Mesodermal cell (in vitro differentiated cells): ENCODE data around the gene EPHB1.

ENCODE experiments used
- H3K27ac ChIP-seq: 2 replicates; pipeline ENCODE4 v1.7.0; 2013; ENCODE audit warnings: mild to moderate bottlenecking, low read depth, low read length, moderate library complexity; ENCODE audit not compliant: severe bottlenecking
- H3K36me3 ChIP-seq: 2 replicates; pipeline ENCODE4 v1.7.1; 2013; ENCODE audit warnings: mild to moderate bottlenecking, low read length, moderate library complexity; ENCODE audit not compliant: control insufficient read depth, insufficient read depth
- H3K4me1 ChIP-seq: one replicate; pipeline ENCODE4 v1.7.1; 2013; ENCODE audit warnings: mild to moderate bottlenecking, low read length; ENCODE audit not compliant: insufficient read depth, control insufficient read depth, poor library complexity, severe bottlenecking
- H3K4me3 ChIP-seq: 2 replicates; pipeline ENCODE4 v1.7.0; 2013; ENCODE audit warnings: low read length, control low read depth, mild to moderate bottlenecking; ENCODE audit not compliant: insufficient read depth, poor library complexity, severe bottlenecking; ENCODE audit errors: extremely low read depth
- H3K9me3 ChIP-seq: 2 replicates; pipeline ENCODE4 v1.7.1; 2013; ENCODE audit warnings: mild to moderate bottlenecking, low read length, moderate library complexity; ENCODE audit not compliant: control insufficient read depth
- WGBS, 2 experiments: methylation state at CpG; one replicate each; pipeline ENCODE4 v1.1.5; 2013; ENCODE audit warnings: missing lambda C conversion rate in 2 of 2; ENCODE audit not compliant: insufficient coverage in 2 of 2; 5-methylcytosine and 5-hydroxymethylcytosine counted together

Gene EPHB1

GRCh38 chr3:134928392-134928791 lies 133.3 kb downstream of the EPHB1 start:
- Histone ChIP-seq H3K4me1 (no peaks in the 10 kb centered on the region), H3K36me3 (no peaks in the 10 kb centered on the region), H3K9me3 (no peaks in the 10 kb centered on the region), H3K27ac (no peak overlapping the region), H3K4me3 (no peak overlapping the region)
- 89 to 91% methylated on average over 5 to 6 of the region's 6 CpGs for WGBS, 2 experiments

- H3K4me1 ChIP-seq = no peaks in the 10 kb centered on the region
- H3K9me3 ChIP-seq = no peaks in the 10 kb centered on the region
- H3K27ac ChIP-seq = no peak overlapping the region
- 93 to 100% methylated on average over 2 to 3 of the region's 3 CpGs for WGBS, 2 experiments
- no peaks in the 10 kb centered on the region for H3K36me3 ChIP-seq
- no peak overlapping the region for H3K4me3 ChIP-seq
Observed at GRCh38 chr3:134928819-134929218, 133.8 kb downstream of the EPHB1 start.

GRCh38 chr3:134929976-134930375 lies 134.9 kb downstream of the EPHB1 start:
- H3K9me3 ChIP-seq = no peaks in the 10 kb centered on the region
- 100% methylated on average over 1 of the region's 2 CpGs for WGBS, 2 experiments
- no peak overlapping the region for H3K4me3 ChIP-seq

GRCh38 chr3:134931045-134931785 lies 136.2 kb downstream of the EPHB1 start:
- H3K27ac ChIP-seq = no peak overlapping the region
- H3K4me3 ChIP-seq = no peak overlapping the region
- H3K36me3 ChIP-seq = no peaks in the 10 kb centered on the region
- WGBS, 2 experiments = 86 to 87% methylated on average over 4 to 5 of the region's 5 CpGs
- H3K4me1 ChIP-seq = no peaks in the 10 kb centered on the region
- H3K9me3 ChIP-seq = no peaks in the 10 kb centered on the region

More at GRCh38 chr3:134929976-134930375, 134.9 kb downstream of the EPHB1 start:
- H3K27ac ChIP-seq = no peak overlapping the region
- no peaks in the 10 kb centered on the region for H3K4me1 ChIP-seq
- H3K36me3 ChIP-seq = no peaks in the 10 kb centered on the region

DNA sequence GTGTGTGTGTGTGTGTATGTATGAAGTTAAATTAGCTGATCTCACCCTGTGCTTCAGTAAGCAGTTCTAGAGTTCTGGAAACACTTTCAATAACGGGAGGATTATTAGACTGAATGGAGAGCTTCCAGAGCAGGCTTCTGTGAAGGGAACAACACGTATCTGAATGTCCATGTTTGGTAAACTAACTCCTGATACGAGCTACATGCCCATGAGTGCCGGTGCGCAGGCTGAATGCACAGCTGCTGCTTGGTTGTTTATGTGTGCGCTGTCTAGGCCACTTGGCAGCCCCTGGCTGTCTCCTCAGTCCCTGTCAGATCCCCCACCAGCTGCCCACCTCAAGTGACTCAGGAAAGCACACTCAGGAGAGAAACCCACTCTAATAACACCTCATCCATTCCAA lies 137.0 kb downstream of the EPHB1 start:
- 89 to 91% methylated on average over 4 to 5 of the region's 6 CpGs for whole genome bisulfite sequencing, 2 experiments
- Histone ChIP-seq H3K4me1 (no peaks in the 10 kb centered on the region), H3K36me3 (no peaks in the 10 kb centered on the region), H3K4me3 (no peak overlapping the region), H3K27ac (no peak overlapping the region), H3K9me3 (no peaks in the 10 kb centered on the region)

DNA sequence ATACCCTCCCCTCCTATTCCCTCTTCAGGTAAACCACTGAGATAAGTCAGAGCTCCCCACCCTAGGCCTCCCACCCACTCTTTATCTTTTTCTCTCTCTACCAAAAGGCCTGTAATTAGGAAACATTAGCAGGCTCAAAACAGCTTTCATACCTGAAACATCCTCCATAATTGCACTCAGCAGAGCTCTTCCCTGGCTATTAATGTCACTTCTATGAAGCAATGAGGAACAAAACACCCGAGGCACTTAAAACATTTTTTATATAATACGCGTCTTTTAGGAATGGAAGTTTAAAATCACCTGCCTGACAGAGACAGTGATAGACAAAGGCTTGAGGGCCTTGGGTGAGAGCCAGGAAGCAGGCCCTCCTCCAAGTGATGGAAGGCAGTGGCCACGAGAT lies 138.9 kb downstream of the EPHB1 start:
- no peaks in the 10 kb centered on the region for H3K36me3 ChIP-seq
- H3K4me3 ChIP-seq = no peak overlapping the region
- WGBS, 2 experiments = 80 to 100% methylated on average over 1 of the region's 4 CpGs
- no peaks in the 10 kb centered on the region for H3K9me3 ChIP-seq
- no peak overlapping the region for H3K27ac ChIP-seq
- no peaks in the 10 kb centered on the region for H3K4me1 ChIP-seq

- H3K36me3 ChIP-seq = no peaks in the 10 kb centered on the region
- no peaks in the 10 kb centered on the region for H3K4me1 ChIP-seq
- H3K27ac ChIP-seq = no peak overlapping the region
- 81 to 89% methylated on average over 2 of the region's 2 CpGs for WGBS, 2 experiments
- H3K9me3 ChIP-seq = no peaks in the 10 kb centered on the region
- H3K4me3 ChIP-seq = no peak overlapping the region
Observed at GRCh38 chr3:134934933-134935332, 139.9 kb downstream of the EPHB1 start.

DNA sequence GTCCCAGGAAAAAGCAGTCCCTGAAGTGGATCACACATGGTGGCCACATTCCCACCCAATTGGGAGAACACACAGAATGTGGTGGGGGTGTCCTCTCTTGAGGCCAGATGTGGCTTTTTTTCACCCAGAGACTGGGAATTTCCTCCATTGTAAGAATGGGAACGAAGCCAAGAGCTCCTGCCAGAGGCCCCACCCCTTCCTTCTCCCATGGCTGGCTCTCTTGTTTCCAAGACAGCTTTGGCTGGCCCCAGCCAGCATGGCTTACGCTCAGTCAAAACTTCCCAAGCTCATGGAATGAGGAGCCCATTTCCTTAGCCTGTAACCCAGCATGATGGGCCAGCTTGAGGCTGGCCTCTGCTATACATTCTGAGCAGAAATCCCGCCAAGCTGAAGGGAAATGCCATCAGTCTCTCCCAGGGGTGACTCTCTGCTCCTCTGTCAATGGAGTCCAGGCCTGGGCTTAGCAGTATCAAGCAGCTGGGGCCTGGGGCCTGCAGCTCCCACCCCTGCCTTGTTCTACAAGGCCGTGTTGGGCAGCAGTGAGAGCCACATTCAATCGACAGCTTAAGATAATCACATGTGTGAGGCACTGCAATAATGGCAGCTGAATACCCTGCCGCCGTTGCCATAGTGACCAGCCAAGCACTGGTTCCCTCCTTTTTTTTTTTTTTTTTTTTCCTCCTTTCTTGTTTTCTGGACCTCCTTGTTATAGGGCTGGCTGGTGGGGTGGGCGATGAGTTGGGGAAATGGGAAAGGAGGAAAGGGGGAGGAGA lies 142.4 kb downstream of the EPHB1 start:
- H3K4me1 ChIP-seq = no peaks in the 10 kb centered on the region
- no peak overlapping the region for H3K27ac ChIP-seq
- no peaks in the 10 kb centered on the region for H3K36me3 ChIP-seq
- H3K4me3 ChIP-seq = no peak overlapping the region
- H3K9me3 ChIP-seq = no peaks in the 10 kb centered on the region
- 48 to 67% methylated on average over 4 to 7 of the region's 8 CpGs for WGBS, 2 experiments

DNA sequence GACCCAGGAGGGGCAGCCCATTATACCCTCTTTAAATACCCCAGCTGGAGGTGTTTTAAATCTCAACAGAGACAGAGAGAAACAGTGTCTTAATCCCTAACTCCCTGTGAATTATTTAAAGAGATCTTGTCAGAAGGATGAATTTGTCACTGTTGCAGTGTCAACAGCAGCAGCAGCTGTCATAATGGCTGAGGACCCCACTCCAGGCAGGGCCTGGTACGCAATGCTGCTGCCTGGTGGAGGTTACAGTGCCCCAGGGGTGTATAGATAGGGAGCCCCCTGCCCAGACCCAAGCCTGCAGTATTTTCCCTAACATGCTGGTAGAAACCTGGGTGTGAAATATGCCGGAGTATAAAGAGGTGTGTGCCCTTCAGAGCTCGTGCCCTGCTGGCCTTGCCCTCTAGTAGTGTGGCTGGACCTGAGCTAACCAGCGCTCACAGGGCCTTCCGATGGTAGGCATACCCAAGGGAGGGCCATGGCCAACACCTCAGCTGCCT lies 143.0 kb downstream of the EPHB1 start:
- Histone ChIP-seq H3K27ac (no peak overlapping the region), H3K4me1 (no peaks in the 10 kb centered on the region), H3K4me3 (no peak overlapping the region), H3K9me3 (no peaks in the 10 kb centered on the region), H3K36me3 (no peaks in the 10 kb centered on the region)
- WGBS, 2 experiments = 67 to 73% methylated on average over 3 of the region's 5 CpGs

- H3K4me1 ChIP-seq = no peaks in the 10 kb centered on the region
- H3K9me3 ChIP-seq = no peaks in the 10 kb centered on the region
- H3K4me3 ChIP-seq = no peak overlapping the region
- H3K27ac ChIP-seq = no peak overlapping the region
- H3K36me3 ChIP-seq = no peaks in the 10 kb centered on the region
- 100% methylated on average over 1 of the region's 2 CpGs; no CpG with 5 or more reads in 1 of the 2 experiments for WGBS, 2 experiments
Observed at GRCh38 chr3:134939978-134940377, 144.9 kb downstream of the EPHB1 start.

GRCh38 chr3:134941820-134942219 lies 146.8 kb downstream of the EPHB1 start:
- H3K36me3 ChIP-seq = no peaks in the 10 kb centered on the region
- WGBS, 2 experiments = 38 to 67% methylated on average over 1 of the region's 1 CpG

More at GRCh38 chr3:134941820-134942219, 146.8 kb downstream of the EPHB1 start:
- Histone ChIP-seq H3K9me3 (no peaks in the 10 kb centered on the region), H3K27ac (no peak overlapping the region), H3K4me3 (no peak overlapping the region), H3K4me1 (no peaks in the 10 kb centered on the region)
